Natural killer cell (primary cell): ENCODE data around the gene DIP2C. TPM values are rescaled to one million over a fixed set of nuclear protein-coding genes. Genes with fewer than 3 reads are reported as not detected.

Experiments used
- ATAC-seq, 3 donors: fragments of 150-1000 bp in 2 of 3; fragments of 200-7000 bp in 1 of 3; cut with Tn5 transposase; 1 replicate in 1 of 3; 2 replicates in 2 of 3; pipeline ENCODE4 v1.10.0; 2021; ENCODE audit warnings: mild to moderate bottlenecking in 2 of 3, moderate library complexity in 2 of 3
- DNase-seq, 2 donors: peaks; one replicate each; pipeline versions ENCODE4 v3.0.0 to v3.0.0-alpha.2; 2013 to 2021; ENCODE audit warnings: mixed read lengths in 1 of 2
- H3K27ac ChIP-seq: one replicate; pipeline ENCODE4 v1.5.1; 2013; ENCODE audit warnings: mild to moderate bottlenecking, low read length
- H3K27me3 ChIP-seq: one replicate; pipeline ENCODE4 v1.6.1; 2013; ENCODE audit warnings: low read length; ENCODE audit not compliant: control insufficient read depth, insufficient read depth
- H3K36me3 ChIP-seq: one replicate; pipeline ENCODE4 v1.6.1; 2013; ENCODE audit warnings: low read length; ENCODE audit not compliant: control insufficient read depth, insufficient read depth
- H3K4me1 ChIP-seq: one replicate; pipeline ENCODE4 v1.6.1; 2013; ENCODE audit warnings: low read length; ENCODE audit not compliant: control insufficient read depth, insufficient read depth
- H3K4me3 ChIP-seq: one replicate; pipeline ENCODE4 v1.5.1; 2013; ENCODE audit warnings: low read length
- H3K9me3 ChIP-seq: one replicate; pipeline ENCODE4 v1.6.1; 2013; ENCODE audit warnings: low read length; ENCODE audit not compliant: control insufficient read depth, insufficient read depth
- H3K27ac Mint-ChIP-seq, 2 donors: one replicate each; pipeline ENCODE4 v1.8.0; 2022; ENCODE audit warnings: mild to moderate bottlenecking in 2 of 2, mixed read lengths in 2 of 2, moderate library complexity in 1 of 2
- H3K27me3 Mint-ChIP-seq, 2 donors: one replicate each; pipeline ENCODE4 v1.8.0; 2022; ENCODE audit warnings: low read depth in 2 of 2, mixed read lengths in 2 of 2
- H3K36me3 Mint-ChIP-seq: one replicate; pipeline ENCODE4 v1.8.0; 2022; ENCODE audit warnings: mixed read lengths
- H3K4me1 Mint-ChIP-seq, 2 donors: one replicate each; pipeline ENCODE4 v1.8.0; 2022; ENCODE audit warnings: mixed read lengths in 2 of 2
- H3K4me3 Mint-ChIP-seq: one replicate; pipeline ENCODE4 v1.8.0; 2022; ENCODE audit warnings: mild to moderate bottlenecking, moderate library complexity, mixed read lengths
- H3K9me3 Mint-ChIP-seq, 2 donors: one replicate each; pipeline ENCODE4 v1.8.0; 2022; ENCODE audit warnings: mixed read lengths in 2 of 2
- WGBS: methylation state at CpG from one replicate; pipeline ENCODE4 v1.1.7; 2013; ENCODE audit warnings: missing lambda C conversion rate; ENCODE audit not compliant: insufficient coverage; 5-methylcytosine and 5-hydroxymethylcytosine counted together
- intact Hi-C: fragments of 100-400 bp; cut with micrococcal nuclease; formaldehyde crosslinking; loops from one replicate; pipeline ENCODE4 v1.14.2; 2022
- total RNA-seq, 4 donors: library from RNA; stranded (reverse); fragments of 120-200 nt in 1 of 4; gene quantifications; one replicate each; pipeline versions ENCODE4 v1.2.3 to v1.2.4, GENCODE V29; 2013 to 2022
- TF ChIP-seq, protein P1 (sequence below): fragments of 200-600 bp; IDR thresholded peaks from one replicate; pipeline ENCODE4 v1.8.0; 2022; ENCODE audit warnings: antibody characterized with exemption

Gene DIP2C
- total RNA-seq, 3 donors from 2014 or later (not counting 1 experiment from before 2014, with no cell fraction given) = 1.5 to 5.8 (median 3.8) TPM

GRCh38 chr10:387909-388660 lies 301.4 kb downstream of the DIP2C start:
- ATAC-seq (no peak), DNase-seq (no peak)
- Mint-ChIP-seq H3K4me1 (peaks cover 13 to 14% of the 10 kb centered on the region in 2 donors), H3K4me3 (no peak overlapping the region), H3K9me3 (no peaks in the 10 kb centered on the region), H3K27ac (no peak overlapping the region), H3K27me3 (peaks cover 17 to 22% of the 10 kb centered on the region in 2 donors), H3K36me3 (no peaks in the 10 kb centered on the region)
- no peaks in the 10 kb centered on the region for H3K9me3 ChIP-seq
- H3K4me3 ChIP-seq = no peak overlapping the region
- TF ChIP-seq, protein P1, sequence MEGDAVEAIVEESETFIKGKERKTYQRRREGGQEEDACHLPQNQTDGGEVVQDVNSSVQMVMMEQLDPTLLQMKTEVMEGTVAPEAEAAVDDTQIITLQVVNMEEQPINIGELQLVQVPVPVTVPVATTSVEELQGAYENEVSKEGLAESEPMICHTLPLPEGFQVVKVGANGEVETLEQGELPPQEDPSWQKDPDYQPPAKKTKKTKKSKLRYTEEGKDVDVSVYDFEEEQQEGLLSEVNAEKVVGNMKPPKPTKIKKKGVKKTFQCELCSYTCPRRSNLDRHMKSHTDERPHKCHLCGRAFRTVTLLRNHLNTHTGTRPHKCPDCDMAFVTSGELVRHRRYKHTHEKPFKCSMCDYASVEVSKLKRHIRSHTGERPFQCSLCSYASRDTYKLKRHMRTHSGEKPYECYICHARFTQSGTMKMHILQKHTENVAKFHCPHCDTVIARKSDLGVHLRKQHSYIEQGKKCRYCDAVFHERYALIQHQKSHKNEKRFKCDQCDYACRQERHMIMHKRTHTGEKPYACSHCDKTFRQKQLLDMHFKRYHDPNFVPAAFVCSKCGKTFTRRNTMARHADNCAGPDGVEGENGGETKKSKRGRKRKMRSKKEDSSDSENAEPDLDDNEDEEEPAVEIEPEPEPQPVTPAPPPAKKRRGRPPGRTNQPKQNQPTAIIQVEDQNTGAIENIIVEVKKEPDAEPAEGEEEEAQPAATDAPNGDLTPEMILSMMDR = no peak
- 73% methylated on average over 14 of the region's 16 CpGs for WGBS
- H3K27ac ChIP-seq = no peak overlapping the region
- no peaks in the 10 kb centered on the region for H3K36me3 ChIP-seq
- intact Hi-C loops = no loop called here
- no peaks in the 10 kb centered on the region for H3K27me3 ChIP-seq
- peaks cover 15% of the 10 kb centered on the region for H3K4me1 ChIP-seq

- H3K4me3 ChIP-seq = no peak overlapping the region
- H3K27me3 ChIP-seq = no peaks in the 10 kb centered on the region
These were observed 301.9 kb downstream of the DIP2C start for GRCh38 chr10:387593-387891.

DNA sequence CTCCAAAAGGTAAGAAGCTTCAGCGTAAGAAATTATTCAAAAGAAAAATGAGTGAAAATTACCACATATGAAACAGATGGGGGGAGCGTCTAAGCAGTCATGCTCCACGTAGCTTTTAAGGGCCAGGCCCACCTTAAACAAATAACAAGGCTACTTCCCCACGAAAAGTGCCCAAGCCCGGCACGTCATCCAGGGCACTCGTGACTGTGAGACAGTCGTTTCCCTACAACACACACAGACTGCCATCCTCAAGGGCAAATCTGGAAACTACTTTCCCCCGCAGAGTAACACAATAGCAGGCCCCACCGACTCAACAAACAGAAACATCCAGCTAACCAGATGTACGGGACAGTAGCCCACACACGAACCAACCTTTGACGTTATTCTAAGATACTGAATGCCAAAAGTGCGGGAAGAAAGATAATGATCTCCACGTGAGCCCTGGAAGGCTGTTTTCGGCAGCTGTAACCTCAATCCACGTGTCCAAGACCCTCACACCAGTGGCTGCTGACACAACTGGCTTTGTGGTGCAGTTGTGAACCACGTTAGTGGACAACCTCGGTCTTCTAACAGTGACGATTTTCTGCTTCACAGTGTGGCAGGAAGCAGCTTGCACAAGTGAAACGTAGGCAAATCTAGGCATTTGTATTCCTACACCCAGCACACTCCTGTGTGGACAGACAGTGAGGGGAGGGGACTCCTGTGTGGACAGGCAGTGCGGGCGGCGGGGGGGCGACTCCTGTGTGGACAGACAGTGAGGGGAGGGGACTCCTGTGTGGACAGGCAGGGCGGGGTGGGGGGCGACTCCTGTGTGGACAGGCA lies 302.5 kb downstream of the DIP2C start:
- Histone ChIP-seq H3K36me3 (no peaks in the 10 kb centered on the region), H3K27me3 (no peaks in the 10 kb centered on the region), H3K9me3 (no peaks in the 10 kb centered on the region), H3K27ac (no peak overlapping the region), H3K4me1 (peaks cover 21% of the 10 kb centered on the region), H3K4me3 (no peak overlapping the region)
- Mint-ChIP-seq H3K9me3 (no peaks in the 10 kb centered on the region), H3K4me1 (peaks cover 16 to 20% of the 10 kb centered on the region in 2 donors), H3K36me3 (peaks cover 4% of the 10 kb centered on the region), H3K4me3 (no peak overlapping the region), H3K27ac (peak overlapping the region in 1 of 2 donors; percentile 29), H3K27me3 (peaks cover 18 to 23% of the 10 kb centered on the region in 2 donors)
- 73% methylated on average over 26 of the region's 27 CpGs for WGBS
- intact Hi-C loops = no loop called here
- ATAC-seq (peak in 2 of 3 donors; percentile 36 to 72), DNase-seq (no peak)
- TF ChIP-seq, protein P1 = no peak

More at GRCh38 chr10:387593-387891, 301.9 kb downstream of the DIP2C start:
- H3K9me3 Mint-ChIP-seq = no peaks in the 10 kb centered on the region
- intact Hi-C loops = no loop called here
- no peak overlapping the region for H3K27ac ChIP-seq
- peaks cover 17 to 22% of the 10 kb centered on the region in 2 donors for H3K27me3 Mint-ChIP-seq
- H3K9me3 ChIP-seq = no peaks in the 10 kb centered on the region
- peaks cover 10 to 15% of the 10 kb centered on the region in 2 donors for H3K4me1 Mint-ChIP-seq
- H3K36me3 ChIP-seq = no peaks in the 10 kb centered on the region
- DNase-seq (no peak), ATAC-seq (no peak)
- H3K4me3 Mint-ChIP-seq = no peak overlapping the region
- TF ChIP-seq, protein P1 = no peak
- no peak overlapping the region for H3K27ac Mint-ChIP-seq
- WGBS = 90% methylated on average over 5 of the region's 5 CpGs
- H3K36me3 Mint-ChIP-seq = no peaks in the 10 kb centered on the region
- peaks cover 17% of the 10 kb centered on the region for H3K4me1 ChIP-seq
